Endodermal cell (in vitro differentiated cells): ENCODE results near the gene CAMTA1. TPM values are rescaled to one million over a fixed set of nuclear protein-coding genes. Genes with fewer than 3 reads are reported as not detected.

ENCODE experiments used
- DNase-seq: peaks from one replicate; pipeline ENCODE4 v3.0.0-alpha.2; 2017
- H3K27ac ChIP-seq: 2 replicates; pipeline ENCODE4 v1.5.1; 2013; ENCODE audit warnings: mild to moderate bottlenecking, low read depth, low read length, moderate library complexity
- H3K27me3 ChIP-seq: 2 replicates; pipeline ENCODE4 v1.6.1; 2013; ENCODE audit warnings: mild to moderate bottlenecking, low read length, moderate library complexity; ENCODE audit not compliant: insufficient read depth, control insufficient read depth, poor library complexity, severe bottlenecking
- H3K36me3 ChIP-seq: 2 replicates; pipeline ENCODE4 v1.7.0; 2013; ENCODE audit warnings: mild to moderate bottlenecking, low read length, moderate library complexity; ENCODE audit not compliant: control insufficient read depth, insufficient read depth
- H3K4me1 ChIP-seq: one replicate; pipeline ENCODE4 v1.7.0; 2013; ENCODE audit warnings: low read length; ENCODE audit not compliant: control insufficient read depth, insufficient read depth
- H3K4me3 ChIP-seq: 2 replicates; pipeline ENCODE4 v1.5.1; 2013; ENCODE audit warnings: mild to moderate bottlenecking, low read length, moderate library complexity
- H3K9ac ChIP-seq: 2 replicates; pipeline ENCODE4 v1.6.1; 2013; ENCODE audit warnings: mild to moderate bottlenecking, low read length, moderate library complexity; ENCODE audit not compliant: poor library complexity, severe bottlenecking; ENCODE audit errors: extremely low read depth
- H3K9me3 ChIP-seq: 2 replicates; pipeline ENCODE4 v1.6.1; 2013; ENCODE audit warnings: mild to moderate bottlenecking, low read length, moderate library complexity; ENCODE audit not compliant: control insufficient read depth
- H3K27ac Mint-ChIP-seq: 2 replicates; pipeline ENCODE4 v1.8.0; 2020; ENCODE audit warnings: mixed read lengths
- H3K27me3 Mint-ChIP-seq: 2 replicates; pipeline ENCODE4 v1.8.0; 2021; ENCODE audit warnings: mild to moderate bottlenecking, mixed read lengths; ENCODE audit not compliant: insufficient read depth
- H3K36me3 Mint-ChIP-seq: 2 replicates; pipeline ENCODE4 v1.8.0; 2020; ENCODE audit warnings: low read depth, mixed read lengths
- H3K4me1 Mint-ChIP-seq: 2 replicates; pipeline ENCODE4 v1.8.0; 2020; ENCODE audit warnings: mixed read lengths
- H3K4me3 Mint-ChIP-seq: 2 replicates; pipeline ENCODE4 v1.8.0; 2020; ENCODE audit warnings: mild to moderate bottlenecking, moderate library complexity, mixed read lengths
- H3K9me3 Mint-ChIP-seq: 2 replicates; pipeline ENCODE4 v1.8.0; 2020; ENCODE audit warnings: mild to moderate bottlenecking, mixed read lengths
- CTCF ChIP-seq: fragments of 200-600 bp; sonication (generic); conservative IDR thresholded peaks from 2 replicates; pipeline ENCODE4 v1.5.0; 2021; ENCODE audit warnings: antibody characterized with exemption, mild to moderate bottlenecking
- WGBS, 2 experiments: methylation state at CpG; one replicate each; pipeline versions ENCODE4 v1.1.5 to v1.1.7; 2013; ENCODE audit warnings: missing lambda C conversion rate in 2 of 2, mixed read lengths in 1 of 2; ENCODE audit not compliant: insufficient coverage in 1 of 2, insufficient read length in 1 of 2; 5-methylcytosine and 5-hydroxymethylcytosine counted together
- total RNA-seq, 2 donors: library from RNA; stranded (reverse); fragmentation: NEBNext Ultra II Directional in 1 of 2; extraction: Animal tissue kit (Norgen Biotek cat#: 25700) in 1 of 2; gene quantifications; 2 replicates in 1 of 2; 3 replicates in 1 of 2; pipeline ENCODE4 v1.2.1, GENCODE V29; 2021

The CAMTA1 gene
- total RNA-seq, 2 donors from 2014 or later: 123 to 137 TPM

- H3K4me1 Mint-ChIP-seq: peaks cover 6% of the 10 kb centered on the region
- H3K27ac ChIP-seq: no peak overlapping the region
These were observed 365.5 kb downstream of the CAMTA1 start for GRCh38 chr1:7150724-7151280.

GRCh38 chr1:7151978-7152377 is 366.7 kb downstream of the CAMTA1 start:
- H3K4me3 ChIP-seq: no peak overlapping the region
- Mint-ChIP-seq H3K36me3 (no peaks in the 10 kb centered on the region), H3K27me3 (peaks cover 2% of the 10 kb centered on the region), H3K4me3 (no peak overlapping the region), H3K4me1 (peaks cover 6% of the 10 kb centered on the region), H3K9me3 (no peaks in the 10 kb centered on the region), H3K27ac (no peak overlapping the region)
- no peak overlapping the region for H3K27ac ChIP-seq
- DNase-seq: no peak
- H3K27me3 ChIP-seq: no peaks in the 10 kb centered on the region
- H3K9ac ChIP-seq: no peak overlapping the region
- H3K4me1 ChIP-seq: no peaks in the 10 kb centered on the region
- H3K9me3 ChIP-seq: no peaks in the 10 kb centered on the region
- TF ChIP-seq CTCF: no peak
- WGBS, 2 experiments: 89 to 91% methylated on average over 6 to 7 of the region's 7 CpGs
- H3K36me3 ChIP-seq: no peaks in the 10 kb centered on the region

More at GRCh38 chr1:7150724-7151280, 365.5 kb downstream of the CAMTA1 start:
- Histone ChIP-seq H3K9ac (no peak overlapping the region), H3K36me3 (no peaks in the 10 kb centered on the region), H3K27me3 (no peaks in the 10 kb centered on the region), H3K9me3 (no peaks in the 10 kb centered on the region), H3K4me1 (no peaks in the 10 kb centered on the region), H3K4me3 (no peak overlapping the region)
- TF ChIP-seq CTCF: no peak
- H3K9me3 Mint-ChIP-seq: no peaks in the 10 kb centered on the region
- H3K36me3 Mint-ChIP-seq: no peaks in the 10 kb centered on the region
- DNase-seq: no peak
- H3K4me3 Mint-ChIP-seq: no peak overlapping the region
- 89 to 92% methylated on average over 15 to 19 of the region's 19 CpGs for WGBS, 2 experiments
- no peak overlapping the region for H3K27ac Mint-ChIP-seq
- peaks cover 2% of the 10 kb centered on the region for H3K27me3 Mint-ChIP-seq

GRCh38 chr1:7152655-7153054 is 367.4 kb downstream of the CAMTA1 start:
- Mint-ChIP-seq H3K36me3 (no peaks in the 10 kb centered on the region), H3K9me3 (no peaks in the 10 kb centered on the region), H3K4me1 (peaks cover 6% of the 10 kb centered on the region), H3K4me3 (no peak overlapping the region), H3K27me3 (peaks cover 2% of the 10 kb centered on the region), H3K27ac (no peak overlapping the region)
- Histone ChIP-seq H3K4me3 (no peak overlapping the region), H3K27me3 (no peaks in the 10 kb centered on the region), H3K4me1 (no peaks in the 10 kb centered on the region), H3K36me3 (no peaks in the 10 kb centered on the region), H3K9me3 (no peaks in the 10 kb centered on the region), H3K27ac (no peak overlapping the region), H3K9ac (no peak overlapping the region)
- 86 to 94% methylated on average over 5 to 10 of the region's 10 CpGs for WGBS, 2 experiments
- no peak for DNase-seq
- TF ChIP-seq CTCF: no peak
